ENCODE measurements around the gene KSR2. TPM values are rescaled to one million over a fixed set of nuclear protein-coding genes. Genes with fewer than 3 reads are reported as not detected.

Gene KSR2
- total RNA-seq, 2 experiments from 2014 or later: 0.03 to 0.15 TPM

DNA sequence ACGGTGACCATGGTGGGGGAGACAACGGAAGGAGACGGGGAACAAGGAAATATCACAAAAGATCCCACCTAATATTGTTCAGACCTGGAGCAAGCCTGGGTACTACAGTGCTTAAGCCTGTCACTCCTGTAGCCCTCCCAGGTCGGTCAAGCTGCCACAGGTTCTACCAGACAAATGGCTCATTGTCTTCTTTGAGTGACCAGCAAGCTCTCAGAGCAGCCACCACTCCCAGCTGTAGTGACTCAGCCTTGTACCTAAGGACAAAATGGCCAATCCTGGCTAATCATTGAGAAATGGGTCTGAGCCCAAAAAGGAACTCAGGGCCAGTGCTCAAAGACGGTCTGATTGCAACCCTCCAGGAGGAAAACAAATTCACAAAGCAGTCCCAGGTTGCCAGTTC lies 368.9 kb downstream of the KSR2 start:
- intact Hi-C loops (cut with micrococcal nuclease; ENCODE audit: unreplicated experiment): no loop called here
- no peak for DNase-seq (ENCODE audit: low spot score)
- Histone ChIP-seq H2AFZ (ENCODE audit: low read length) (no peak overlapping the region), H4K20me1 (ENCODE audit: insufficient read depth, low read length) (no peaks in the 10 kb centered on the region), H3K4me2 (ENCODE audit: low read length) (no peak overlapping the region), H3K4me3 (ENCODE audit: low read depth, low read length, poor library complexity, severe bottlenecking) (no peak overlapping the region), H3K9me2 (ENCODE audit: insufficient read depth, low read length) (no peaks in the 10 kb centered on the region), H3K9me3 (ENCODE audit: low read length) (no peaks in the 10 kb centered on the region), H3K4me1 (ENCODE audit: insufficient read depth, low read length, poor library complexity, severe bottlenecking) (no peaks in the 10 kb centered on the region), H3K36me3 (ENCODE audit: insufficient read depth, low read length) (no peaks in the 10 kb centered on the region), H3K79me2 (ENCODE audit: insufficient read depth, low read depth, low read length) (no peaks in the 10 kb centered on the region), H3K27ac (ENCODE audit: low read depth, low read length, poor library complexity, severe bottlenecking) (no peak overlapping the region)
- ChIA-PET CTCF (ENCODE audit: unreplicated experiment) (no interaction called here), POLR2A (no interaction called here)
- TF ChIP-seq CTCF (conservative IDR thresholded peaks at IDR 0.05; ENCODE audit: low read length) (no peak), EZH2phosphoT487 (IDR thresholded peaks at IDR 0.05; ENCODE audit: borderline replicate concordance, low read depth, low read length) (no peak)
- no TSS peak for BruUV-seq (replicated peaks)

DNA sequence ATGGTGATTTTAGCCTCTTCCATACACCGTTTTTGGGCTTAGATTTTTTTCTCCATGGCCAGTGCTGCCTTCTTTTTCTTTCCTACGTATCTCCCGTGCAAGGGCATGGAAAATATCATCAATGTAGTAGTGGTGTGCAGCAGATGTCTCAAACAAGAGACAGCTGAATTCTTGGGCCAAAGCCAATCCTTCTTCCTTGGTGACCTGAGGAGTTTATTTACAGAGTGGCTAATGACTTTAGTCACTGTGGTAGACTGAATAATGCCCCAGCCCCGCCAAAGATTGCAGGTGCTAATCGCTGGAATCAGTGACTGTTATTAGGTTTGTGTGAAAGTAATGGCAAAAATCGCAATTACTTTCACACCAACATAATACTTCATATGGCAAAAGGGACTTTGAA lies 371.8 kb downstream of the KSR2 start:
- POLR2A ChIA-PET: no interaction called here
- Histone ChIP-seq H3K9me2 (ENCODE audit: insufficient read depth, low read length) (no peaks in the 10 kb centered on the region), H3K4me1 (ENCODE audit: insufficient read depth, low read length, poor library complexity, severe bottlenecking) (no peaks in the 10 kb centered on the region), H3K79me2 (ENCODE audit: insufficient read depth, low read depth, low read length) (no peaks in the 10 kb centered on the region), H3K4me3 (ENCODE audit: low read depth, low read length, poor library complexity, severe bottlenecking) (no peak overlapping the region), H3K27ac (ENCODE audit: low read depth, low read length, poor library complexity, severe bottlenecking) (no peak overlapping the region), H3K36me3 (ENCODE audit: insufficient read depth, low read length) (no peaks in the 10 kb centered on the region), H4K20me1 (ENCODE audit: insufficient read depth, low read length) (no peaks in the 10 kb centered on the region), H3K9me3 (ENCODE audit: low read length) (no peaks in the 10 kb centered on the region), H2AFZ (ENCODE audit: low read length) (no peak overlapping the region), H3K4me2 (ENCODE audit: low read length) (no peak overlapping the region)
- no TSS peak for BruUV-seq (replicated peaks)
- no peak for DNase-seq (ENCODE audit: low spot score)
- intact Hi-C loops (cut with micrococcal nuclease; ENCODE audit: unreplicated experiment): no loop called here
- CTCF ChIA-PET (ENCODE audit: unreplicated experiment): no interaction called here
- TF ChIP-seq CTCF (conservative IDR thresholded peaks at IDR 0.05; ENCODE audit: low read length) (no peak), EZH2phosphoT487 (IDR thresholded peaks at IDR 0.05; ENCODE audit: borderline replicate concordance, low read depth, low read length) (no peak)

DNA sequence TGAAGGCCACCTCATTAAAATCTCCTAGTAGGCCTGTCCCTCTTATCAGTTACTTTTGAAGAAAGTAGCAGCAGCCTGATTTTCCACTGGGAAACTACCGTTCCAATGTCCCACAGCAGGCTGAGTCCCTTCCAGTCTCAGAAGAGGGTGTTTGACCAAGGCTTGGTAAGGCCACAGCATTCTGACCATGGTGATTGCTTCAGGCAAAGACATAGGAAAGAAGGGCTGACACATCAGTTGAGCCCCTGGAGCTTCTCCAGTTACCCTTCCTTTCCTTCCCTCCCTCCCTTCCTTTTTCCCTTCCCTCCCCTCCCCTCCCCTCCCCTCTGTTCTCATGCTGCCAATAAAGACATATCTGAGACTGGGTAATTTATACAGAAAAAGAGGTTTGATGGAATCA lies 373.0 kb downstream of the KSR2 start:
- H3K9me3 ChIP-seq (ENCODE audit: low read length): no peaks in the 10 kb centered on the region
- H3K27ac ChIP-seq (ENCODE audit: low read depth, low read length, poor library complexity, severe bottlenecking): no peak overlapping the region
- ChIA-PET CTCF (ENCODE audit: unreplicated experiment) (no interaction called here), POLR2A (no interaction called here)
- no peaks in the 10 kb centered on the region for H3K4me1 ChIP-seq (ENCODE audit: insufficient read depth, low read length, poor library complexity, severe bottlenecking)
- no TSS peak for BruUV-seq (replicated peaks)
- no peak overlapping the region for H2AFZ ChIP-seq (ENCODE audit: low read length)
- no peak for TF ChIP-seq CTCF (conservative IDR thresholded peaks at IDR 0.05; ENCODE audit: low read length)
- no peak for TF ChIP-seq EZH2phosphoT487 (IDR thresholded peaks at IDR 0.05; ENCODE audit: borderline replicate concordance, low read depth, low read length)
- H3K79me2 ChIP-seq (ENCODE audit: insufficient read depth, low read depth, low read length): no peaks in the 10 kb centered on the region
- H3K4me2 ChIP-seq (ENCODE audit: low read length): no peak overlapping the region
- H3K4me3 ChIP-seq (ENCODE audit: low read depth, low read length, poor library complexity, severe bottlenecking): no peak overlapping the region
- H3K36me3 ChIP-seq (ENCODE audit: insufficient read depth, low read length): no peaks in the 10 kb centered on the region
- no peaks in the 10 kb centered on the region for H4K20me1 ChIP-seq (ENCODE audit: insufficient read depth, low read length)
- intact Hi-C loops (cut with micrococcal nuclease; ENCODE audit: unreplicated experiment): no loop called here
- no peak for DNase-seq (ENCODE audit: low spot score)
- H3K9me2 ChIP-seq (ENCODE audit: insufficient read depth, low read length): no peaks in the 10 kb centered on the region

Measured in OCI-LY7 (cell line).